DMS 273 (cell line): Measurements from ENCODE around the gene CD2.
"Not testable (repeated sequence)": the region's sequence is repeated elsewhere in the genome, so short reads cannot be mapped to it uniquely, and the experiment has no call there.

Source experiments
- DNase-seq: peaks from one replicate; lab custom pipeline; 2025; ENCODE audit not compliant: unreplicated experiment; lab: John Stamatoyannopoulos, UW

CD2 gene

GRCh38 chr1:116756092-116756491 lies 1.9 kb downstream of the CD2 start:
- not testable (repeated sequence) for DNase-seq

GRCh38 chr1:116758456-116758815 lies 4.2 kb downstream of the CD2 start:
- not testable (repeated sequence) for DNase-seq

DNA sequence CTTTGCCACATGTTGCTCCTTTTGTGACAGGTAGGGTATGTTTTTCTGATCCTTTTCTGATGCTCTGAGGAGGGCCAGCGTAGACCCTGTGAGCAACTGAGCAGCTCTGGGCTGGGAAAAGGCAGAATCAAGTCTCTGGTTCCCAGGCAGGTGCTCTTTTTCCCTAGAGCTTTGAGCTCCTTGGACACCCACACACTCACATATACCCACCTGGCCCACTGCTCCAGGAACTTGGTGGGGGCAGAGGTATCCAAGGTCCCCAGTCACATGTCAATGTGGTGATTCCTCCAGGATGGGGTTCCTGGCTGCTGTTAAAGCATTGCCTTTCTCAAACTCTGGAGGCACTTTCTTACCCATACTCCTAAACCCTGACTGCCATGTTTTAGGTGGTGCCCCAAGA lies 5.4 kb downstream of the CD2 start:
- DNase-seq, result no peak

DNA sequence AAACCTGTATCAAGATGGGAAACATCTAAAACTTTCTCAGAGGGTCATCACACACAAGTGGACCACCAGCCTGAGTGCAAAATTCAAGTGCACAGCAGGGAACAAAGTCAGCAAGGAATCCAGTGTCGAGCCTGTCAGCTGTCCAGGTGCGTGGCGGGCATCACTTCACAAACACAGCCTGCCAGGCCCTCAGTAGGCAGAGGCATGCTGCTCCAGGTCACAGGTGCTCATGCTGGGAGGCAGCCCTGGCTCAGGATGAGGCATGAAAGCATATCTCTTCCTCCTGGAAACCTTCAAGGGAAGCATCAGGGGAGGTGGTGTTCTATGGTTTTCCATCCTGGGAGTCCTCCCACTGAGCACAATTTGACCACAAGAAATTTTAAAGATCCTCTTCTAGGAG lies 6.3 kb downstream of the CD2 start:
- no peak for DNase-seq

GRCh38 chr1:116760996-116761665 lies 6.9 kb downstream of the CD2 start:
- no peak for DNase-seq

GRCh38 chr1:116762281-116762680 lies 8.1 kb downstream of the CD2 start:
- no peak for DNase-seq

GRCh38 chr1:116762781-116763115 lies 8.5 kb downstream of the CD2 start:
- no peak for DNase-seq

DNA sequence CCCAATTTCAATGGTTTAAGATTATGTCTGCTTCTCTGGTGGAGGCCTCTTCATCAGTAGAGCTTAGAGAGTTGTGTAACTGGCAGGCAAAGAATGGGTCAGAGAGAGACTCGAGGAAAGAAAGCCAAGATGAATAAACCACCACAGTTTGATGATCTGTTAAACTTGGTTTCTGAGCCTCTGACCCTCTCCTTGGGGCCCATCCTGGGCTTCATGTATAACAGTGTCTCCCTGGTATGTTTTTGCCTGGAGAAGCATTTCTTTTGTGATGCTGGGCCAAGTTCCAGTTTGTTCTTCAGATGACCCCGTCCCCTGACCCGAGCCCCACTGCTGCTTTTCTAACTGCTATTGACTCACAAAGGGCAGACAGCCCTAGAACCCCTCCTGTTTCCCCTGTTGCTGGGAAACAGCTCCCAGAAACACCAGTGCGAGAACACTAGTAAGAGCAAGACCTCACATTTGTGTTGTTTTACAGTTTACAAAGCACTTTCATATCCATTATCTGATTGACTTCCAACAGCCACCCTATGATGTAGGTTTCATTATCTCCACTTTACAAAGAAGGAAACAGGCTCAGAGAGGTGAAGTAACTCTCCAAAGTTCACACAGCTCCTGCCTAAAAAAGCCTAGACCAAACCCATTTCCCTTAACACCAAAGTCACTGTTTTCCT lies 9.0 kb downstream of the CD2 start:
- DNase-seq, result no peak

GRCh38 chr1:116763787-116764465 lies 9.7 kb downstream of the CD2 start:
- peak; percentile 65 for DNase-seq

GRCh38 chr1:116764466-116764898 lies 10.3 kb downstream of the CD2 start:
- DNase-seq, result no peak

DNA sequence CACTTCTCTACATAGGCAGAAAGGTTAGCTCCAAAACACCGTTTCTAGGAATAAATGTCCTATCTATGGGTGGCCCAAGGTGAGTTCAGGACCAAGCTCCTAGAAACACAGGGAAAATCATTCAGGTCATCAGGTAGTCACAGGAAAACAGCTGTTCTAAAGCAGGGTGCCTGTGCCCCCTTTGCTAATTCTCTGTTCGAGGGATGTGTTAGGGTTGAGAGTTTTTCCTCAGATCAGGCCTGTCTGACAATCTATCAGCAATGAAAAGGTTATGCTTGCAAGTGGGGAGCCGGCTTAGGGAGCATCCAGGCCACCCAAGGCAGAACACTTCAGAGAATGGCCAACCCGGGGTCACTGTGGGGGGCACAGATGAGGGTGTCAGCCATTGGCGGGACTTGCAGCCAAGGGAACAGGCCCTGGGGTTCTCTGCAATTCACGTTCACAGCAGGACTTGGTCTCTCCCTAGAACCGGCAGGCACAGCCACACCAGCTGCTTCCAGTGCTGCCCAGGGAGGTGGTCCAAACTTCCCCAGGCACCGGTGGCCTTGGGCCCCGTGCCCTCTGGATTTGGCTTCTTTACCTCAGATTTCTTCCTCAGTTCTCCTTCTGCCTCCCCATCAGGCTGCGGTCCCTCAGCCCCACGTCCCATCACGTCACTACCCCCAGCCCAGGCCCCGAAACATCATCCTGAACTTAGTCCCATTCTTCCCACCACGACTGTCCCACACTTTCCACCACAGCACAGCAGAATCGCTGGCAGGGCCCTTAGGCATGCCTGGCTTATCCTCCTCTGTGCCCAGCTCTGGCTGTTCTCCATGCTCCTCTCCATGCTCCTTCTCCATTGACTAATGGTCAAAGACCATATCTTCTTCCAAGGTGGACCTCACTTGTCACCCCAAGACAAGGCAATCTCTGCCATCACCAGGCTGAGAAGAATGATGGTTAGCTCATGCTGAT lies 11.0 kb downstream of the CD2 start:
- no peak for DNase-seq

DNA sequence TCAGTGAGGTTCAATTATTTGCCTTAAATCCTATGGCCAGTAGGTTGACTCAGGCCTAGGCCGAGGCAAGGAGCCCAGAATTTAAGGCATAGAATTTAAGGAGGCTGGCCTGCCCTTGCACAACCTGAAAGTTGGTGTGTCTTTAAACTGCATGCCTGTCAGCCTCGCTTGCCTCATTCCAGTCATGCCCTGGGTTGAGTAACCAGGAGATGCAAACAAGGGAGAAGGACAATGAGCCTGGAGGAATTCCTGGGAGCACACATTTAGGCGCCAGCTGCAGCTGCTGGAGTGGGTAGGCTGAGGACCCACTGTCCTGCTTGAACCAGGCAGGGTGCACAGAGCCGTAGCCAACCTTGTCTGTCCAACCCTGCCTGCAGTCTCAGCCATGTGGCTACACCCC lies 11.7 kb downstream of the CD2 start:
- no peak for DNase-seq

GRCh38 chr1:116766616-116767469 lies 12.6 kb downstream of the CD2 start:
- DNase-seq, result no peak

DNA sequence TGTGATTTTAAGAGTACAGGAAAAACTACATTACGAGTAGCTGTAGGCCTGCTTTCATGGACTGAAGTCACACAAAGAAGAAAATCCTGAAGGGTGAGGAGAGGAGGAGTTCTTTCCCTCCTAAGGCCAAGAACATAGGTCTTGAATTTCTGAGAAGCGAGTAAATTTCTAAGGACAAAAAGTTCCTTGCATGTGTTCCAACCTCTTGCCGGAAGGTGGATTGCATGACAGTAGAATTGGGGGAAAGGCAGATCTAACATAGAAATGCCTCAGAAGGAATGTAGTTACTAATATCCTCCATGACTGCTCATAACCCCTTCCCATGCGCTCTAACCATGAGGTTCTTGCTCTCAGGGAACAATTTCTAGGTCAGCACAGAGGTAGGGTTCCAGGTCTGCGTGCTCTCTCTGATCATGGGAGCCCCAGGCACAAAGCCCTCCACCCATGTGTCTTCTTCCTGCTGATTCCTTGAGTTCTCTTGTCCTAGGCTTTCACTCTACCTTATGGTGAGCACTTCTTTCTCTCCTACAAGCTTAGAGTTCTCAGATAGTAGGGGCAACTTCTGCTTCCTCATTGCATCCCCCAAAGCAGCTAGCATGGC lies 13.7 kb downstream of the CD2 start:
- no peak for DNase-seq

DNA sequence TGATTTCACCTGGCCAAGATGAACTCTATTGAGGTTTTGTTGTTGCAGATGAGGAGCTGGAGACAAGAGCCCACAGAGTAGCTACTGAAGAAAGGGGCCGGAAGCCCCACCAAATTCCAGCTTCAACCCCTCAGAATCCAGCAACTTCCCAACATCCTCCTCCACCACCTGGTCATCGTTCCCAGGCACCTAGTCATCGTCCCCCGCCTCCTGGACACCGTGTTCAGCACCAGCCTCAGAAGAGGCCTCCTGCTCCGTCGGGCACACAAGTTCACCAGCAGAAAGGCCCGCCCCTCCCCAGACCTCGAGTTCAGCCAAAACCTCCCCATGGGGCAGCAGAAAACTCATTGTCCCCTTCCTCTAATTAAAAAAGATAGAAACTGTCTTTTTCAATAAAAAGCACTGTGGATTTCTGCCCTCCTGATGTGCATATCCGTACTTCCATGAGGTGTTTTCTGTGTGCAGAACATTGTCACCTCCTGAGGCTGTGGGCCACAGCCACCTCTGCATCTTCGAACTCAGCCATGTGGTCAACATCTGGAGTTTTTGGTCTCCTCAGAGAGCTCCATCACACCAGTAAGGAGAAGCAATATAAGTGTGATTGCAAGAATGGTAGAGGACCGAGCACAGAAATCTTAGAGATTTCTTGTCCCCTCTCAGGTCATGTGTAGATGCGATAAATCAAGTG lies 14.3 kb downstream of the CD2 start:
- DNase-seq, result no peak

DNA sequence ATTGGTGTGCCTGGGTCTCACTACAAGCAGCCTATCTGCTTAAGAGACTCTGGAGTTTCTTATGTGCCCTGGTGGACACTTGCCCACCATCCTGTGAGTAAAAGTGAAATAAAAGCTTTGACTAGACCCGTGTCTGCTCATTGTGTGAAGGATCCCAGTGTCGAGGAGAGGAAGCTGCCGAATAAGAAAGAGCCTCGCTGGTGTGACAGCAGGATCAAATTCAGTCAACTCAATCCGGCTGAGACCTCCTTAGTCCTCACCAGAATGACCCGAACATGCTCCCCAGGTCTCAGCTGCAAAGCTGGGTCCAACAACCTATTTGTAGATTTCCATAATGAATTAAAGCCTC lies 14.8 kb downstream of the CD2 start:
- no peak for DNase-seq

DNA sequence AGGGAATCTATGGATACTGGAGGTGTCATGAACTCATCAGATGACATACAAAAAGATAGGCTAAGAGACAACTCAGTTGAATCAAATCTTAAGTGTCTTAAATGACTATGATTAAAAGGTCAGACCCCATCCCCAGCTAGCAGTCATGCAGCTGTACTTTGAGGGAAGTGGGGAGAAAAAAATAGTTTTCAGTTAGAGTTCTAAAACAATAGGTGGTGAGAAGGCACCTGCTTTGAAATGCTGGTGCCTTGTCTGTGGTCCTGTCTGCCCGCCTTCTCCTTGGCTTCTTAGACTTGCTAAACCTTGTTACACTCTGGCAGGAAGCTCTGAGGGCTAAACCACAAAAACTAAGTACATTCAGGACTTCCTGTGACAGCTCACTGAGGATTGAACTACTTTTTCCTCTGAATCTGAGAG lies 15.3 kb downstream of the CD2 start:
- DNase-seq, result no peak

GRCh38 chr1:116769994-116770393 lies 15.8 kb downstream of the CD2 start:
- no peak for DNase-seq

DNA sequence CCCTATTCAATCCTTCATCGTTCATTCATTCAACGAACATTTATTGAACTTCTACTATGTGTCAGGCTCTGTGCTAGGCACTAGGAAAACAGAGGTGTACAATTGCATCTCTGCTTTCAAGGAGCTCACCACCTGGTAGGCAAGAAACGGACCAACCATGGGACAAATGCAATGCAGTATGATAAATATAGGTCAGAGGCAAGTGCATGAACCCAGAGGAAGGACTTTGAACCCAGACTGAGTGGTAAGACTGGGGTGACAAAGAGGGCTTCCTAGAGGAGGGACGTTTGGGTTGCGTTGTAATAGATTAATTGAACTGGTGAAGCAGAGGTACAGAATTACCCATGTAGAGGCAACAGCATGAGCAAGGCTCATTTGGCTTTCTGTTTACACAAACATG lies 16.4 kb downstream of the CD2 start:
- DNase-seq, result no peak
